ENCODE measurements around the gene HBG2. TPM values are rescaled to one million over a fixed set of nuclear protein-coding genes. Genes with fewer than 3 reads are reported as not detected.

Gene HBG2
- total and polyA plus RNA-seq, 2 experiments from 2014 or later: not detected

DNA sequence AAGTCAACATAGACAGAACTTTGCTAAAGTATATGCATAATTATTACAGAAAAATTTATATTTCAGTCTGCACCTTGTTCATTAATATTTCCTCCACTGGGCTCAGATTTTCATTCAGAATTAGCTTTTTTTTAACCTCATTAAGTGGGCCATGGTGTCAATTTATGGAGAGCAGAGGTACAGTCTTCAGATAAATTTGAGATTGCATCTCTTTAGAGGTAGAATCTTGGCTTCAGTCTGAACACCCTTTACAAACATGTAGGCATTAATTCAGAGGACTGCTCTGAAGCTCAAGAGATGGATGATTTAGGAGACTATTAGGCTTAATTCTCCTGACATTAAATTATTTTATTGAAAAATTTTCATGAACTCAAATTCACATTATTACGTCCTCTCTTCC is 24.3 kb downstream of the HBG2 start:
- Mint-ChIP-seq H3K27me3 (ENCODE audit: insufficient read depth, low read depth, poor library complexity) (no peaks in the 10 kb centered on the region), H3K27ac (no peak overlapping the region), H3K4me1 (no peaks in the 10 kb centered on the region), H3K4me3 (no peak overlapping the region), H3K36me3 (ENCODE audit: low read depth) (no peaks in the 10 kb centered on the region), H3K9me3 (no peaks in the 10 kb centered on the region)
- H4K20me1 ChIP-seq (replicated peaks; ENCODE audit: insufficient read depth): no peaks in the 10 kb centered on the region
- no peaks in the 10 kb centered on the region for H3K9me2 ChIP-seq (ENCODE audit: insufficient read depth)
- H3F3A ChIP-seq (replicated peaks; ENCODE audit: low read depth): no peaks in the 10 kb centered on the region
- H3K27me3 ChIP-seq (ENCODE audit: insufficient read depth): no peaks in the 10 kb centered on the region
- no peak overlapping the region for H3K4me3 ChIP-seq
- no peaks in the 10 kb centered on the region for H3K36me3 ChIP-seq (ENCODE audit: insufficient read depth)
- H3K27ac ChIP-seq (ENCODE audit: low read depth): no peak overlapping the region
- TF ChIP-seq STAT1 (IDR thresholded peaks at IDR 0.05; ENCODE audit: unreplicated experiment): no peak
- H3K4me2 ChIP-seq: no peak overlapping the region
- no peaks in the 10 kb centered on the region for H3K79me2 ChIP-seq (replicated peaks; ENCODE audit: insufficient read depth)
- no peak for ATAC-seq
- no peak overlapping the region for H2AFZ ChIP-seq
- H3K4me1 ChIP-seq (ENCODE audit: insufficient read depth): no peaks in the 10 kb centered on the region
- no peak for DNase-seq (ENCODE audit: low spot score)

DNA sequence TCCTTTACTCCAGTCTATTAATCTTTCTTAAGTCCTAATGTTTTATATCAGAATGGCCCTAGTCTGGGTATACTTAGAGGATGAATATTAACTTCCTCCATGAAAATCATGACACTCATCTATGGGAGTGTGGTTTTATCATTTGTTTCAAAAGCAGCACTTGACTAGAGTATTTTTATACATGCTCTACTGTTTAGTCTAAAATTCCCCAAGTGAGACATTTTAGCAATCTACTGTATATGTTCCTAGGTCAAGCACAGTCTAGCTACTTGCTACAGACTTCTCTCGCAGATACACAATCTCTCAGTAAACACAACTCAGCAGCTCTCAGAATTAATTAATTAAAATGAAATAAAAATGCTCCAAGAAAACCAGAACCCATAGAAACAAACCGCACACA is 24.8 kb downstream of the HBG2 start:
- ATAC-seq (no peak), DNase-seq (ENCODE audit: low spot score) (no peak)
- no peaks in the 10 kb centered on the region for H3K9me3 Mint-ChIP-seq
- no peaks in the 10 kb centered on the region for H3K4me1 Mint-ChIP-seq
- Histone ChIP-seq H3K4me3 (no peak overlapping the region), H3K36me3 (ENCODE audit: insufficient read depth) (no peaks in the 10 kb centered on the region), H3K27me3 (ENCODE audit: insufficient read depth) (no peaks in the 10 kb centered on the region), H3K4me1 (ENCODE audit: insufficient read depth) (no peaks in the 10 kb centered on the region), H3K9me2 (ENCODE audit: insufficient read depth) (no peaks in the 10 kb centered on the region), H3K27ac (ENCODE audit: low read depth) (no peak overlapping the region), H3F3A (replicated peaks; ENCODE audit: low read depth) (no peaks in the 10 kb centered on the region), H4K20me1 (replicated peaks; ENCODE audit: insufficient read depth) (no peaks in the 10 kb centered on the region), H3K4me2 (no peak overlapping the region), H2AFZ (no peak overlapping the region), H3K79me2 (replicated peaks; ENCODE audit: insufficient read depth) (no peaks in the 10 kb centered on the region)
- H3K36me3 Mint-ChIP-seq (ENCODE audit: low read depth): no peaks in the 10 kb centered on the region
- H3K27me3 Mint-ChIP-seq (ENCODE audit: insufficient read depth, low read depth, poor library complexity): no peaks in the 10 kb centered on the region
- no peak overlapping the region for H3K4me3 Mint-ChIP-seq
- no peak overlapping the region for H3K27ac Mint-ChIP-seq
- TF ChIP-seq, protein P1, sequence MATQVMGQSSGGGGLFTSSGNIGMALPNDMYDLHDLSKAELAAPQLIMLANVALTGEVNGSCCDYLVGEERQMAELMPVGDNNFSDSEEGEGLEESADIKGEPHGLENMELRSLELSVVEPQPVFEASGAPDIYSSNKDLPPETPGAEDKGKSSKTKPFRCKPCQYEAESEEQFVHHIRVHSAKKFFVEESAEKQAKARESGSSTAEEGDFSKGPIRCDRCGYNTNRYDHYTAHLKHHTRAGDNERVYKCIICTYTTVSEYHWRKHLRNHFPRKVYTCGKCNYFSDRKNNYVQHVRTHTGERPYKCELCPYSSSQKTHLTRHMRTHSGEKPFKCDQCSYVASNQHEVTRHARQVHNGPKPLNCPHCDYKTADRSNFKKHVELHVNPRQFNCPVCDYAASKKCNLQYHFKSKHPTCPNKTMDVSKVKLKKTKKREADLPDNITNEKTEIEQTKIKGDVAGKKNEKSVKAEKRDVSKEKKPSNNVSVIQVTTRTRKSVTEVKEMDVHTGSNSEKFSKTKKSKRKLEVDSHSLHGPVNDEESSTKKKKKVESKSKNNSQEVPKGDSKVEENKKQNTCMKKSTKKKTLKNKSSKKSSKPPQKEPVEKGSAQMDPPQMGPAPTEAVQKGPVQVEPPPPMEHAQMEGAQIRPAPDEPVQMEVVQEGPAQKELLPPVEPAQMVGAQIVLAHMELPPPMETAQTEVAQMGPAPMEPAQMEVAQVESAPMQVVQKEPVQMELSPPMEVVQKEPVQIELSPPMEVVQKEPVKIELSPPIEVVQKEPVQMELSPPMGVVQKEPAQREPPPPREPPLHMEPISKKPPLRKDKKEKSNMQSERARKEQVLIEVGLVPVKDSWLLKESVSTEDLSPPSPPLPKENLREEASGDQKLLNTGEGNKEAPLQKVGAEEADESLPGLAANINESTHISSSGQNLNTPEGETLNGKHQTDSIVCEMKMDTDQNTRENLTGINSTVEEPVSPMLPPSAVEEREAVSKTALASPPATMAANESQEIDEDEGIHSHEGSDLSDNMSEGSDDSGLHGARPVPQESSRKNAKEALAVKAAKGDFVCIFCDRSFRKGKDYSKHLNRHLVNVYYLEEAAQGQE (IDR thresholded peaks at IDR 0.05; ENCODE audit: unreplicated experiment): no peak
- no peak for TF ChIP-seq EZH2 (IDR thresholded peaks at IDR 0.05; ENCODE audit: low read depth, unreplicated experiment)
- TF ChIP-seq NANOG (IDR thresholded peaks at IDR 0.05; ENCODE audit: borderline replicate concordance): no peak
- TF ChIP-seq, protein P2, sequence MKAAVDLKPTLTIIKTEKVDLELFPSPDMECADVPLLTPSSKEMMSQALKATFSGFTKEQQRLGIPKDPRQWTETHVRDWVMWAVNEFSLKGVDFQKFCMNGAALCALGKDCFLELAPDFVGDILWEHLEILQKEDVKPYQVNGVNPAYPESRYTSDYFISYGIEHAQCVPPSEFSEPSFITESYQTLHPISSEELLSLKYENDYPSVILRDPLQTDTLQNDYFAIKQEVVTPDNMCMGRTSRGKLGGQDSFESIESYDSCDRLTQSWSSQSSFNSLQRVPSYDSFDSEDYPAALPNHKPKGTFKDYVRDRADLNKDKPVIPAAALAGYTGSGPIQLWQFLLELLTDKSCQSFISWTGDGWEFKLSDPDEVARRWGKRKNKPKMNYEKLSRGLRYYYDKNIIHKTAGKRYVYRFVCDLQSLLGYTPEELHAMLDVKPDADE (IDR thresholded peaks at IDR 0.05): no peak
- TF ChIP-seq POLR2AphosphoS5 (IDR thresholded peaks at IDR 0.05; ENCODE audit: low read depth): no peak
- no peak for TF ChIP-seq STAT1 (IDR thresholded peaks at IDR 0.05; ENCODE audit: unreplicated experiment)
- TF ChIP-seq, protein P3, sequence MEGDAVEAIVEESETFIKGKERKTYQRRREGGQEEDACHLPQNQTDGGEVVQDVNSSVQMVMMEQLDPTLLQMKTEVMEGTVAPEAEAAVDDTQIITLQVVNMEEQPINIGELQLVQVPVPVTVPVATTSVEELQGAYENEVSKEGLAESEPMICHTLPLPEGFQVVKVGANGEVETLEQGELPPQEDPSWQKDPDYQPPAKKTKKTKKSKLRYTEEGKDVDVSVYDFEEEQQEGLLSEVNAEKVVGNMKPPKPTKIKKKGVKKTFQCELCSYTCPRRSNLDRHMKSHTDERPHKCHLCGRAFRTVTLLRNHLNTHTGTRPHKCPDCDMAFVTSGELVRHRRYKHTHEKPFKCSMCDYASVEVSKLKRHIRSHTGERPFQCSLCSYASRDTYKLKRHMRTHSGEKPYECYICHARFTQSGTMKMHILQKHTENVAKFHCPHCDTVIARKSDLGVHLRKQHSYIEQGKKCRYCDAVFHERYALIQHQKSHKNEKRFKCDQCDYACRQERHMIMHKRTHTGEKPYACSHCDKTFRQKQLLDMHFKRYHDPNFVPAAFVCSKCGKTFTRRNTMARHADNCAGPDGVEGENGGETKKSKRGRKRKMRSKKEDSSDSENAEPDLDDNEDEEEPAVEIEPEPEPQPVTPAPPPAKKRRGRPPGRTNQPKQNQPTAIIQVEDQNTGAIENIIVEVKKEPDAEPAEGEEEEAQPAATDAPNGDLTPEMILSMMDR (conservative IDR thresholded peaks at IDR 0.05; ENCODE audit: low read depth in 2 of 2): no peak
- TF ChIP-seq, protein P4, sequence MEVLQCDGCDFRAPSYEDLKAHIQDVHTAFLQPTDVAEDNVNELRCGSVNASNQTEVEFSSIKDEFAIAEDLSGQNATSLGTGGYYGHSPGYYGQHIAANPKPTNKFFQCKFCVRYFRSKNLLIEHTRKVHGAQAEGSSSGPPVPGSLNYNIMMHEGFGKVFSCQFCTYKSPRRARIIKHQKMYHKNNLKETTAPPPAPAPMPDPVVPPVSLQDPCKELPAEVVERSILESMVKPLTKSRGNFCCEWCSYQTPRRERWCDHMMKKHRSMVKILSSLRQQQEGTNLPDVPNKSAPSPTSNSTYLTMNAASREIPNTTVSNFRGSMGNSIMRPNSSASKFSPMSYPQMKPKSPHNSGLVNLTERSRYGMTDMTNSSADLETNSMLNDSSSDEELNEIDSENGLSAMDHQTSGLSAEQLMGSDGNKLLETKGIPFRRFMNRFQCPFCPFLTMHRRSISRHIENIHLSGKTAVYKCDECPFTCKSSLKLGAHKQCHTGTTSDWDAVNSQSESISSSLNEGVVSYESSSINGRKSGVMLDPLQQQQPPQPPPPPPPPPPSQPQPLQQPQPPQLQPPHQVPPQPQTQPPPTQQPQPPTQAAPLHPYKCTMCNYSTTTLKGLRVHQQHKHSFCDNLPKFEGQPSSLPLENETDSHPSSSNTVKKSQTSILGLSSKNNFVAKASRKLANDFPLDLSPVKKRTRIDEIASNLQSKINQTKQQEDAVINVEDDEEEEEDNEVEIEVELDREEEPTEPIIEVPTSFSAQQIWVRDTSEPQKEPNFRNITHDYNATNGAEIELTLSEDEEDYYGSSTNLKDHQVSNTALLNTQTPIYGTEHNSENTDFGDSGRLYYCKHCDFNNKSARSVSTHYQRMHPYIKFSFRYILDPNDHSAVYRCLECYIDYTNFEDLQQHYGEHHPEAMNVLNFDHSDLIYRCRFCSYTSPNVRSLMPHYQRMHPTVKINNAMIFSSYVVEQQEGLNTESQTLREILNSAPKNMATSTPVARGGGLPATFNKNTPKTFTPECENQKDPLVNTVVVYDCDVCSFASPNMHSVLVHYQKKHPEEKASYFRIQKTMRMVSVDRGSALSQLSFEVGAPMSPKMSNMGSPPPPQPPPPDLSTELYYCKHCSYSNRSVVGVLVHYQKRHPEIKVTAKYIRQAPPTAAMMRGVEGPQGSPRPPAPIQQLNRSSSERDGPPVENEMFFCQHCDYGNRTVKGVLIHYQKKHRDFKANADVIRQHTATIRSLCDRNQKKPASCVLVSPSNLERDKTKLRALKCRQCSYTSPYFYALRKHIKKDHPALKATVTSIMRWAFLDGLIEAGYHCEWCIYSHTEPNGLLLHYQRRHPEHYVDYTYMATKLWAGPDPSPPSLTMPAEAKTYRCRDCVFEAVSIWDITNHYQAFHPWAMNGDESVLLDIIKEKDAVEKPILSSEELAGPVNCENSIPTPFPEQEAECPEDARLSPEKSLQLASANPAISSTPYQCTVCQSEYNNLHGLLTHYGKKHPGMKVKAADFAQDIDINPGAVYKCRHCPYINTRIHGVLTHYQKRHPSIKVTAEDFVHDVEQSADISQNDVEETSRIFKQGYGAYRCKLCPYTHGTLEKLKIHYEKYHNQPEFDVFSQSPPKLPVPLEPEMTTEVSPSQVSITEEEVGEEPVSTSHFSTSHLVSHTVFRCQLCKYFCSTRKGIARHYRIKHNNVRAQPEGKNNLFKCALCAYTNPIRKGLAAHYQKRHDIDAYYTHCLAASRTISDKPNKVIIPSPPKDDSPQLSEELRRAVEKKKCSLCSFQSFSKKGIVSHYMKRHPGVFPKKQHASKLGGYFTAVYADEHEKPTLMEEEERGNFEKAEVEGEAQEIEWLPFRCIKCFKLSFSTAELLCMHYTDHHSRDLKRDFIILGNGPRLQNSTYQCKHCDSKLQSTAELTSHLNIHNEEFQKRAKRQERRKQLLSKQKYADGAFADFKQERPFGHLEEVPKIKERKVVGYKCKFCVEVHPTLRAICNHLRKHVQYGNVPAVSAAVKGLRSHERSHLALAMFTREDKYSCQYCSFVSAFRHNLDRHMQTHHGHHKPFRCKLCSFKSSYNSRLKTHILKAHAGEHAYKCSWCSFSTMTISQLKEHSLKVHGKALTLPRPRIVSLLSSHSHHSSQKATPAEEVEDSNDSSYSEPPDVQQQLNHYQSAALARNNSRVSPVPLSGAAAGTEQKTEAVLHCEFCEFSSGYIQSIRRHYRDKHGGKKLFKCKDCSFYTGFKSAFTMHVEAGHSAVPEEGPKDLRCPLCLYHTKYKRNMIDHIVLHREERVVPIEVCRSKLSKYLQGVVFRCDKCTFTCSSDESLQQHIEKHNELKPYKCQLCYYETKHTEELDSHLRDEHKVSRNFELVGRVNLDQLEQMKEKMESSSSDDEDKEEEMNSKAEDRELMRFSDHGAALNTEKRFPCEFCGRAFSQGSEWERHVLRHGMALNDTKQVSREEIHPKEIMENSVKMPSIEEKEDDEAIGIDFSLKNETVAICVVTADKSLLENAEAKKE (CRISPR knock-in tag; IDR thresholded peaks at IDR 0.05): no peak
- TF ChIP-seq ZNF114 (CRISPR knock-in tag; IDR thresholded peaks at IDR 0.05): no peak
- no peak for TF ChIP-seq CREB1 (CRISPR knock-in tag; IDR thresholded peaks at IDR 0.05; ENCODE audit: low read depth)

Data from GM23338 (cell line).